NCI-H187 (cell line): ENCODE results near the gene TNFAIP8.

ENCODE experiments used
- DNase-seq, 2 experiments: peaks; one replicate each; lab custom pipeline; 2025; lab: John Stamatoyannopoulos, UW

The TNFAIP8 gene

DNA sequence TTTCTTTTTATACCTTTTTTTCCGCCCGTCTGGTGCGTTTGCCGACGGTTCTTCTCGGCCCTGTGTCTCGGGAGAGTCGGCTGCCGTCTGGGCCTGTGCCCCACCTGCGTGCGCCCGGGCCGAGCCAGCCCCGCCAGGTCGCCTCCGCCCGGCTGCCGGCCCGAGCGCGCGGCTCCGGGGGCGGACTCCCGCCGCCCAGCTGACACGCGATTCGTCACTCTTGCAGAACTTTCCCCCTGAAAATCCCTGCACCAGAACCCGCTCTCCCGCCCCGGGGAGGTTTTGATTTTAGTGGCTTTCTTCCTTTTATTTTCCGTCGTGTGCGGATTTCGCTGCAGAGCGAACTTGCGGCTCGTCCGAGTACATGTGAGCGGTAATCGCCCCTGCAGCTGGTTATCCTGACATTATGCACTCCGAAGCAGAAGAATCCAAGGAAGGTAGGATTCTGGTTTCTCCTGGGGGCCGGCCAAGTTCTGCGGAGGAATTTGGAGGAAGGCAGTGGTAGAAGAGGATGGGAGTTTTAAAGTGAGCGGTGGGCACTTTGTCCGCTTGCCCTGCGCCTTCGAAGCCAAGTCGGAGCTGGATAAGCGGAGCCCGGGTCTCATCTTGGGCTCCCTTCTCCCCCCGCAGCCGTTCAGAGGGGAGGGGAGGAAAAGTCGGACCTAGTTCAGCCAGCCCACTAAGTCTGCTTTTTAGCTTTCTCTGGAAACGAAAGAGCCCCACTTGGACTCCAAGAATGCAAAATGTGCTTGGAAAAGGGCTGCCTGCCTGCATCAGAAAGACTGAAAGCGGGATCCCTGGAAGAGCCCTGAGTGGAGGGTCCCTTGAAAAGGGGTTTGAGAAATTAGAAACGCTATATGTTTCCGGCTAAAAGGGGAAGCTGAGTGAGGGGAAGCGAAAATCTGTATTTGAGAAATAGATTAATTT lies at the start of gene TNFAIP8:
Gene TNFAIP8, plus strand, starts transcription at position 335 of the 927 bp plus-strand sequence. Its CDS starts 72 bp downstream, at position 407.
- no peak for DNase-seq

DNA sequence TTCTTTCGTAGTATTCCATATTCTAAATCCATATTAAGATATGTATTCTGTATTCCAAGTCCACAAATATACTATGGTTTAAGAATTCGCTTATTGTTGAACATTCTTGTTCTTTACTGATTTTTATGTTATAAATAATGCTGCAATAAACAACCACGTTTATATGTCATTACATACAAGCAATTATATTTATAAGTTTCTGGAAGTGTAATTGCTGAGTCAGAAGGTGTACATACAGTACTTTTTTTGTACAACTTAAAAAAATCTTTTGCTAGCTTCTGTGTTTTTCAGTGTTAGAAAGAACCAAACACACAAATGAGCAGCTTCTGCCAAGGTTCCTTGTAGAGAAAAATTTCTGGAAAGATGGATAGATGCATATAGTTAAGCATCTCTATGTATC lies 48.6 kb upstream of the TNFAIP8 start:
- DNase-seq: no peak

DNA sequence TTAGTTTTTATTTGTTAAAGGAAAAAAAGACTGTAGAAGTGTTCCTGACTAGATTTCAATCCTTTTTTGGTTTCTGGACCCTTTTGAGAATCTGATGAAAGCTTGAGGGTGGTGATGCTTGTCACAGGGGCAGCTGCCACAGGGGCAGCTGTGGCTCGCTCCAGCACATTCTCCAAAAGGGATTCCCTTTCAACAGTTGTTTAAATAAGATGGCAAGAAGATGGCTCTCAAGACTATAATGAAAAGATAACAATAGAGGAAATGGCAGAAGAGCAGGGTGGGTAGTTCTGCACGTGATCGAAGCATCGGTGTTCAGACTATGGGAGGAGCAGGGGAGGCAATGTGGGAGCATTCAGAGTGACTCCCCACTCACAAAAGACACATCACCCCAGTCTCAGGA lies 46.5 kb upstream of the TNFAIP8 start:
- DNase-seq: no peak

DNA sequence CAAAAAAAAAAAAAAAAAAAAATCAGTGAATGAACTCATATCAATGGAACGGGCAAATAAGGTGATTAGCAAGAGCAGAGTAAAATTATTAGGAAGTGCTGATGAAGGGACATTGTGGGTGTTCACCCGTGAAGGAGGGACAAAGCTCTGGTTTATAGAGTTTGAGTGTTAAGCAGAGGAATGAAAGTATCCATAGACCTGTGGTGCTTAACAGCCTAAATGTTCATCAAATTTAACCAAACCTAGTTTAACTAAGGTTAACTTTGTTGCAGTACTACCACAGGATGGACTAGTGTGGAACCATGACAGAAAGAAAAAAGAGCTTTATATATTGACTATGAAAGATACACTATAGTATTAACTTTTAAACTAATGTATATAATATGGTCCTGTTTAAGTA lies 44.1 kb upstream of the TNFAIP8 start:
- DNase-seq: no peak

DNA sequence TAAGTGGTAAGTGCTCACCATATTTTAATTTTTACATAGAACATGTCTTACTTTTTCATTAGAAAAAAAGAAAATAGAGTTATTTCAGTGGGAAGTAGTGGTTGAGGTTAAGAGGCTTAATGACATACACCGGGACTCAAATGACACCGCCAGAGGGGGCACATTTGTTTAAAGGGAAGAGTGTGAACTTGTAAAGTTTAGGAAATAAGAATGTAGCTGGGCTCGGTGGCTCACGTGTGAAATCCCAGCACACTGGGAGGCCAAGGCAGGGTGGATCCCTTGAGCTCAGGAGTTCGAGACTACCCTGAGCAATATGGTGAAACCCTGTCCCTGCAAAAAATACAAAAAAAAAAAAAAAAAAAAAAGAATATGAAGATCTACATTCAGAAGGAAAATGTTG lies 43.4 kb upstream of the TNFAIP8 start:
- DNase-seq: no peak

DNA sequence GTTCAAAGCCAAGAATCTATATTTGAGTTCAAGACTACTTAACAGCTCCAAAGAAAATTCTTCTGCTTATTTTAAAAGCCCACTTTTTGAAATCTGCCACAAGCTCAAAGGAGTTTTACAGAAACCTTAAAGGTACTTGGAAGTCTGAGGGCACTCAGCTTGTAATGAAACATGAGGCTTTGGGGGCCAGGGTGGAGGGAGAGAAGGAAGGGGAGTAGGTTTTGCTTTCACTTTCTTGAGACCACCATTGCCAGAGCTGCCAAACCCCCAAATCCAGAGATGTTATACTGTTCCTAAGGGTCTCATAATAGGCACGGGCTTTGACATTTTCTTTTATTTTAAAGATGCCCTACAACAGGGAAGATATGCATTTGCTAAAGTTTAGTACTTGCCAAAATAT lies 42.6 kb upstream of the TNFAIP8 start:
- DNase-seq: no peak

DNA sequence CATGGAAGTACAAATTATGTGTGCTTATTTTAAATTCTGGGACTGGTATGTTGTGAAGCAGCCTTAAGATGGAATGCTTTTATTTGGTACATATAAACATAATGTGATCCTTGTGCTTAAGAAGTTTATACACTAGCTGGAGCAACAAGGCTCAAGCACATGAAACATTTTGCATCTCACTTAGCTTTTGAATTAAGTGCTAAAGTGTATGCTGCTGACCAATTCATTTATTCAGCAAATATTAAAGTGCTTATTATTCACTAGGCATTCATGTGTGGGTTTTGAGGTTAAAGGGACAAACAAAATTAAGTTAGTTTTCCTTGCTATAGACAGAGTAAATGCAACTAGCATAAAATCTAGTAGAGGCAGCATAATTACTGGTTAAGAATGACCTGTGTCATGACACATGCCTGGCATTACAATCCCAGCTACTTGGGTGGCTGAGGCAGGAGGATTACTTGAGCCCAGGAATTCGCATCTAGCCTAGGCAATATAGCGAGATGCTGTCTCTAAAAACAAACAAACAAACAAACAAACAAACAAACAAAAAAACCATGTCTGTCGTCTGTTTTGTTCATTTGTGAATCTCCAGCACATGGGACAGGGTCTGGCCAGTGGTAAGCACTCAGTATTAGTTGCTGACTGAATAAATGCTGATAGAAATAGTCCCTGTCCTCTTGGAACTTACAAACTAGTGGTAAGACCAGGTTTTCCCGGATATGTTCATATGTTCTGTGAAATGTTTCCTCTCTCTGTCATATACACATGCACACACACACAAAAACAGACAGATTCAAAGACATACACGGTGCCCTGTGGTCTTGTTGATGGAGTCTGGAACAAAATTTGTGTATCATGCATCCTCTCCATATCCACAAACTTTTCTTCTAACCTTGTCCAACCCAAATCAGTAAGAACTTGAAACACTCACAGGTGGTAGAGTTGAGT lies 41.9 kb upstream of the TNFAIP8 start:
- no peak for DNase-seq

DNA sequence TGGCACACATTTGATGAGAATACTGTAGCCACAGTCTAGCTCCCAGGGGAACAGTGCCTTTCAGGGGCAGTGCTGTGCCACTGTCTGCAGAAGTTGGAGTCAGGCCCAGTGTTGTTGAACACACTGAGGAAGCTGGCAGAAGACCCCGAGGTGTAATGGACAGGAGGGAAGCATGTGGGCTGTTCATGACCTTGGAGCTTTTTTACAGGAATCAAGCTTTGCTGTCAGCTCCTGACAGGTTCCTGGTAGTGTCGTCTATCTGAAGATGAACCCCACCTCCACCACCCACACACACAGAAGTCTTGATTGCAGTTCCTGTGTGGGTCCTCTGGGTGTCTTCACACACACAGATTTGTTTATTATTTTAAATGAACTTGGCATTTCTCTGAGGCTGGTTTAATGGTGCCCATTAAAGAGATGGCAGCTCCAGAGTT lies 40.3 kb upstream of the TNFAIP8 start:
- DNase-seq: no peak

DNA sequence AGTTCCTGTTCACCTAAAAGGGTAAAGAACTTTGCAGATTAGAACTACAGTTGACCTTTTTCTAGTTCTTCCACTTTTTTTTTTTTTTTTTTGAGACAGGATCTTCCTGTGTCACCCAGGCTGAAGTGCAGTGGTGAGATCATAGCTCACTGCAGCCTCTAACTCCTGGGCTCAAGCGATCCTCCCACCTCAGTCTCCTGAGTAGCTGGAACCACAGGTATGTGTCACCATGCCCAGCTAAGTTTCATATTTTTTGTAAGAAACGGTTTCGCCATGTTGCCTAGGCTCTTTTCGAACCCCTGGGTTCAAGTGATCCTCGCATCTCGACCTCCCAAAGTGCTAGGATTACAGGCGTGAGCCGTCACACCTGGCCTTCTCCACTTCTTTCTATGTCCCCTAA lies 39.7 kb upstream of the TNFAIP8 start:
- no peak for DNase-seq

DNA sequence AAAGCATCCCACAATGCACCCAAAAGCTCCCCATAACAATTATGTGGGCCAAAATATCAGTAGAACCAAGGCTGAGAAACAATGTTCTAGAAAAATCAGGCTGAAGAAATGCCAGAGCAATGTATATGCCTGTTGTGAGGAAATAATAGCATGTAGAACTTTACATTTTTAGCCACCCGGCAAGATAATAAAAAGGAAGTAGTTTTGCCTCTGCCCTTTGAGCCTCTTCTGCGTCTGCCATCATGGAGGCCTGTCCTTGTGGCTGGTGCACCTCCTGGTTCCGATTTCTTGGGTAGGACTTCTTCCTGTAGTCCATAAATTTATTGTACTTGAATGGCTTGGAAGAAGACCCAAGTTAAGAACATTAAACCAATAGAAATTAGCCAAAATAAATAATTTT lies 38.9 kb upstream of the TNFAIP8 start:
- no peak for DNase-seq

DNA sequence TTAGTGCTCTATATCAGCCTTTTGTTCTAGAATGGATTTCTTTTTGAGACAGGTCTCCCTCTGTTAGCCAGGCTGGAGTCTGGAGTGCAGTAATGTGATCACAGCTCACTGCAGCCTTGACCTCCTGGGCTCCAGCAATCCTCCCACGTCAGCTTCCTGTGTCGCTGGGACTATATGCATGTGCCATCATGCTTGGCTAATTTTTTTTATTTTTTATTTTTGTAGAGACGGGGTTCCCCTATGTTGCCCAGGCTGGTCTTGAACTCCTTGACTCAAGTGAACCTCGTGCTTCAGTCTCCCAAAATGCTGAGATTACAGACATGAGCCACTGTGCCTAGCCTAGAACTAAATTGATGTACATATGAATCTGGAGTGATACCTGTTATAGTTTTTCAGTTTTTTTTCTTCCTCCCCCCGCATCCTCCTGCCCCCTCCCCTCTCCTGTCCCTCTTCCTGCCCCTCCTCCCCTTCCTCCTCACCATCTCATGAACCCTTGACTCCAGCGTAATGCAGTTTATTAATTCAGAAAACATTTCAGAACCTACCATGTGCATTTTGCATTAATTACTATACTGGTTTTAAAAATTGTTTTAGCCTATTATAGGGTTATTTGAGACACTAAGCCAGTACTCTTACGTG lies 37.4 kb upstream of the TNFAIP8 start:
- no peak for DNase-seq

DNA sequence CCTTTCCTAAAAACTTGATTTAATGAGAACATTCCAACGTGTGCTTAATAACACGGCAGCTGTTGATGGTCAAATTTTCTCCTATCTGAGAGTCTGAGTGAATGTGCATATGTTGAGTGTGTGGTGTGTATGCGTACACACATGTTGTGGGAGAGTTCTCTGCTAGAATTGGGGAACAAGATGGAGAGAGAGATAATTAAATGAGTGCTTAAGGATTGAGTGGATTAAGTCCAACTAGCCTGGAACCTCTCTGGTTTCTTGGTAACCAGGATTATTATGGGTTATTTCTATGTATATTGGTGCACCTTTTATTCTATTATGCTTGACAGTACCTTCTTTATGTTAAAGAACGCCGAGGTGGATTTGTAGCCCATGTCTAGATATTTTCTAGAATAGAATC lies 36.4 kb upstream of the TNFAIP8 start:
- DNase-seq: no peak

DNA sequence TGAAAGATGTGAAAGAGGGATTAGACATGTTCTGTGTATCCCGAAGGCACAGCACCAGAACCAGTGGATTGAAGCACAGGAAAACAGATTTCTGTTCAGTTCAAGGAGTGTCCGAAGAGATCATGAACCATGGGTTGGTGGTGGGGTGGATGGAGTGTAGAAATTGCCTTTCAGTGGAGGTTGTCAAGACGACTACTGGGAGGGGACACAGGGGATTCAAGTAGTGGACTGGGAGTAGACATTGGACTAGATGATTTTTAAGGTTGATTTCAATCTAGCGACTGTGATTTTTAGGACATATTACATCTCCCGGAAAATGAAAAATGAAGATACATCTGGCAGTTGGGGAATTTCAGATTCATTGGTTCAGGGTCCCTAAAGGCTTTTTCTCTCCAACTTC lies 35.9 kb upstream of the TNFAIP8 start:
- no peak for DNase-seq

DNA sequence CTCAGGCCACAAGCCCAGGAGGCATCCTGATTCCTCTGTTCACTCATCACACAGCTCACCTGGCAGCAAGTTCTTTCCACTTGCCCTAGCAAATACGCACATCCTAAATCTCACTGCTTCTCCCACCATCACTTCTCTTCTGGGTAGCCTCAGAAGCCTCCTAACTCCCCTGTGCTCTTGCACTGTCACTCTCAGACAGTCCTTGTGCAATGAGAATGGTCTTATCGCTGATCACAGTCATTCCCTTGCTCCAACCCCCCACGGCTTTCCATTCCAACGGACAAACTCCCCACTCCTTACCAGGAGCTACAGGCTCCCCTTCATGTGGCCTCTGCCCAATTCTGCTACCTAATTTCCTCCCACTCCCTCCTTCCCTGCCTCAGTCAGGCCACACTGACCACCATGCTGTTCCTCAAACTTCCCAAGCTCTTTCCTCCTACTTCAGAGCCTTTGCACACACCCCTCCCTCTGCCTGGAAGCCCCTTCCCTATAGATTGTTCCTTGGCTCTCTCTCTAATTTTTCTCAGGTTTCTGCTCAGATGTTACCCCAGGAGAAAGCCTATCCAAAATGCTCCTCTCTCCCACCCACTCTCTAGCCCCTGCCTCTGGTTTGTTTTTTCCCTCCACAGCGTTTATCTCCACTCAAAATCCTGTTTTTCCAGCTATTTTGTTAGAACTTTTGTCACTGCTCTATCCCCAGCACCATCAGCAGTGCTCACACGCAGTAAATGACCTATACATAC lies 34.1 kb upstream of the TNFAIP8 start:
- no peak for DNase-seq

DNA sequence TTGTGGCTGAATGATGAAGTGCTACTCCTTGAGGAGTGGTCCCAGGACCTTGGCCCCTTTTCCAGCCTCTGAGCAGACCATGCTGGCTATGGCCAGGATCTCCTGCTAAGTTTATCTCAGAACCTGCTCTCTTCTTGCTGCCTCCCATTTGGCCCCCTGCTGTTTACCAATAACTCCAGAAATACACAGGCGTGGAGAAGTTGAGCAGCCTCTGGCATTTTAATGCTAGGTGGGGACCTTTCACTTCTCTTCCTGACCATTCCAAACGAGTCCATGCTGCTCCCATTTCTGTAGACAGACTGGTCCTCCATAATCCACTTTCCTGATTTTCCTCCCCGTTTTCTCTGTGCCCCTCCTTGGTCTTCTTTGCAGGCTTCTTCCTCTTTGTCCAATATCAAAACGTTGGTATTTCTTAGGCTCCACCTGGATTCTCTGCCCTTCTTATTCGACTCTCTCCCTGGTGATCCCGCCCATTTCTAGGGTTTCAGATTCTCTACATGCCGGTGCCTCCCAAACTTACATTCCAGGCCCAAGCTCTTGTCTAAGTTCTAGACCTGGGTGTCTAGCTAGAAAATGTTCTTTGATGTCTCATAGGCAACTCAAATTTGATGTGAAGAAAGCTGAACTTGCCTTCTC lies 33.4 kb upstream of the TNFAIP8 start:
- no peak for DNase-seq

DNA sequence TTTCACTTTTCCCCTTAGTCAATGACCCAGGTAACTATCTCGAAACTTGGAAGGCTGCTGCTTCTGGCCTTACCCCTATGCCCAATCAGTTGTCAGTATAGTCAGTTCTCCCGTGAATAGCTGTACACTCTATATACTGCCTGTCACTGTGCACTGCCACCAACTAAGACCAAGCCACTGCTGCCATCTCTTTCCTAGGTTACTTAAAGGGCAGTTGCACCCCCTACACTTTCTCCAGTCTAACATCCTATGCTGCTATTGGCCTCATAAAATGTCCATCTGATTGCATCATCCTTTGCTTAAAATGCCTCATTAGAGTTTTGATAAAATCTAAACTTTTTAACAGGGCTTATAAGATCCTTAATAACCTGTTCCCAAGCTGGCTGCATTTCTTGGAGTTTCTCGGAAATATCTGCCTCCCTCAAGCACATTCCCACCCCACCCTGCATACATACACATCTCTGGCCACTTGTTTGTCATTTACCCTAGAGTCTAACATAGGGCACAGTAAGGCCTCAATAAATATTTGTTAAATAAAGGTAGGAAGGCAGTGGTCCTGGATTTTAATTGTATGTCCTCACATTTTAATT lies 32.8 kb upstream of the TNFAIP8 start:
- DNase-seq: no peak

DNA sequence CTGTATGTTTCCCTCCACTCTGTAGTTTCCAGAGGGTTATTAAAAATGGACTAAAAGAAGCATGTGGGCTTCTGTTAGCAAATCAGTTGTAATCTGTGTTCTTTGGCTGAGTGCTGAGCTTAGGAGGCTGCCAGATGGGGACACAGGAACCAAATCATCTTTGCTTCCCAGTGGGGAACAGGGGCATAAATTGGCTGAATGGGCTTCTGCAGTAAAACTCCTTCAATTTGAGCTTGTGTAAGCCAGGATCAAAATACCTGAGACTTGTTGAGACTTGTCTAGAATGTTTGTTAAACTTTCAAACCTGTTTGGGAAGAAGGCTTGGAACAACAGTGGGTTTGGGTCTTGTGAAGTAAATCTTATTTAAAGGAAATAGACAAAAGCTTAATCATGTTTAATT lies 32.2 kb upstream of the TNFAIP8 start:
- DNase-seq: no peak

DNA sequence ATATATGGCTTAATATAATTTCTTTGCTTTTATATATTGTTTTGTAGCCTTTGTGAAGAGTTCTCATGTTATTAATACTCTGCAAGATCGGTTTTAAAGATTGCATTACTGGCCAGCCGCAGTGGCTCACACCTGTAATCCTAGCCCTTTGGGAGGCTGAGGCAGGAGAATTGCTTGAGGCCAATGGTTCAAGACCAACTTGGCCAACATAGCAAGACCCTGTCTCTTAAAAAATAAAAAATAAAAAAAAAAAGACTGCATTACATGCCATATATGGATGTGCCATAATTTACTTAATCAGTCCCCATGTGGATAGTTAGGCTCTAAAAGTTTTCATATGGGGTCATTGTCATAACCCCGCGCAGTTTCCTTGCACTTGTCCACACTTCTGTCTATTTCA lies 31.0 kb upstream of the TNFAIP8 start:
- no peak for DNase-seq

DNA sequence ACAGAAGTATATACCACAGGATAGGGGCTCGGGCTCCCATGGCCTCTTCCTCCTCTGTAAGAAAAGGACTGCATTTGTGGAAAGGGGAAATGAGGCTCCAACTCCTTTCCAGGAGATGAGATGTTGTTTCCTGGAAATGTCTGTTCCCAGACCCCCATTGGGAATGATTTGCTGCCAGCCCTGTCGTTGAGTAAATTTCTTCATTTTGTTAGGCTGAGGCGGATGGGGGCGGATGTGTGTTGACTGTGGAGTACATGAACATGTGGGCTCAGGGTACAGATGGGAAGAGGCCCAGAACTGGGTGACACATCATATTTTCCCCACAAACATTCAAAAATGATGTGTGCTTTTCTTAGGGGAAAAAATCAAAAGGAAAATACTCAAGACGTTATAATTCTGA lies 28.8 kb upstream of the TNFAIP8 start:
- DNase-seq: no peak

DNA sequence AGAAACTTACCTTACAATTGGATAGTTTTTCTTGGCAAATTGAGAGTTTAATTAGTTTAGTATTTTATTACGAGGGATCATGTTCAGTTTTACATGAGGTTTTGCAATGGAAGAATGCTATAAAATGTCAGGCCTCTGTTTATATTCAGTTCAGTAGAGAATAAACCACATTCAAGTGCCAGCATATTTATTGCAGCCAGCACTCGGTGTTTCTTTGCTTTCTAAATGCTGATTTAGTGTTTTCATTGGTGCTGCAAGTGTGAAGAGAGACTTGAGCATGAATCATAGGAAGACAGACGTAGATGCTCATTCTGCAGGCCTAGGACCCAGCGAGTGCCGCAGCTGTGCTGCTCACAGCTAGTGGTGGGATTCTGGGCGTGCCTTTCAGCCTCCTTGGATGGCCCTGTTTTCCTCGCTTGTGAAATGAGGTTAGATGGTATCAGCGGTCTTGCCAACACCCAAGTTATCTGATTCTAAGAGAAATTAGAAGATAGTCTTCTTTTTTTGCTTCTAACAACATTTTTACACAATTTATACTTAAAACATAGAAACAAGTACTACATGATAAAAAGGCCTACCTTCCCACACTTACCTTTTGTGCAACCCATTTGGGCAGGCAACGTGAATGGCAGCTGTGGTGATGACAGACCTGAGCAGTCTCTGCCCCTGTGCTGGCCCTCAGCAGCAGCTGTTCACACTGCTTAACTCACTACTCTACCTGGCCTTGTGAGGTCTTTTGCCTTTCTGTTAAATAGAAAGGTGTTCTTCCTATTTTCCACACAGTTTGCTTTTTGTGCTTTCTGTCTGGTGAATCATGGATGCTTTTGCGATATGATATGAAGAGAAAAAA lies 26.8 kb upstream of the TNFAIP8 start:
- DNase-seq: no peak
